Ishikawa (cell line): Measurements from ENCODE around the gene HHIP.

Source experiments
- MAX ChIP-seq: IDR thresholded peaks from 2 replicates; pipeline ENCODE4 v1.6.1; 2012
- RAD21 ChIP-seq: IDR thresholded peaks from 2 replicates; pipeline ENCODE4 v1.6.1; 2012; ENCODE audit warnings: low read depth
- REST ChIP-seq: IDR thresholded peaks from 2 replicates; pipeline ENCODE4 v1.6.1; 2012; ENCODE audit warnings: low read depth, mild to moderate bottlenecking
- TAF1 ChIP-seq: IDR thresholded peaks from 2 replicates; pipeline ENCODE4 v1.6.1; 2012; ENCODE audit warnings: low read depth, mild to moderate bottlenecking

GRCh38 chr4:144734522-144734921 lies 88.6 kb downstream of the HHIP start:
- TF ChIP-seq TAF1 = no peak
- TF ChIP-seq MAX = no peak
- TF ChIP-seq RAD21 = no peak
- TF ChIP-seq REST = no peak
